Retina (tissue), 1 donor: Measurements from ENCODE around the gene DCBLD1.

Experiments used
- DNase-seq: peaks from one replicate; pipeline ENCODE4 v3.0.0-alpha.2; 2016

DCBLD1 gene

GRCh38 chr6:117473401-117473800, 9.1 kb upstream of the DCBLD1 start:
- no peak for DNase-seq

- peak; percentile 2 for DNase-seq
Observed at GRCh38 chr6:117477988-117478852, 4.3 kb upstream of the DCBLD1 start.

GRCh38 chr6:117478853-117479231, 3.6 kb upstream of the DCBLD1 start:
- DNase-seq: no peak

- no peak for DNase-seq
Observed at GRCh38 chr6:117480651-117481050, 1.8 kb upstream of the DCBLD1 start.

- peak; percentile 20 for DNase-seq
Observed at GRCh38 chr6:117481278-117481925, 1.1 kb upstream of the DCBLD1 start.

- no peak for DNase-seq
Observed at GRCh38 chr6:117481926-117482239, 591 bp upstream of the DCBLD1 start.

GRCh38 chr6:117483004-117483644, 650 bp downstream of the DCBLD1 start:
- peak; percentile 87 for DNase-seq

GRCh38 chr6:117483645-117484016, 1.2 kb downstream of the DCBLD1 start:
- no peak for DNase-seq

GRCh38 chr6:117484052-117484646, 1.7 kb downstream of the DCBLD1 start:
- DNase-seq: no peak

- DNase-seq: no peak
Observed at GRCh38 chr6:117485433-117485832, 3.0 kb downstream of the DCBLD1 start.

- no peak for DNase-seq
Observed at GRCh38 chr6:117487821-117488220, 5.3 kb downstream of the DCBLD1 start.

- no peak for DNase-seq
Observed at GRCh38 chr6:117489003-117489402, 6.5 kb downstream of the DCBLD1 start.

- no peak for DNase-seq
Observed at GRCh38 chr6:117491916-117492315, 9.4 kb downstream of the DCBLD1 start.

- DNase-seq: no peak
Observed at GRCh38 chr6:117493470-117493869, 11.0 kb downstream of the DCBLD1 start.

- DNase-seq: no peak
Observed at GRCh38 chr6:117494283-117494682, 11.8 kb downstream of the DCBLD1 start.

- no peak for DNase-seq
Observed at GRCh38 chr6:117494694-117495318, 12.3 kb downstream of the DCBLD1 start.

GRCh38 chr6:117495425-117495824, 13.0 kb downstream of the DCBLD1 start:
- no peak for DNase-seq

- DNase-seq: no peak
Observed at GRCh38 chr6:117495869-117496268, 13.4 kb downstream of the DCBLD1 start.

GRCh38 chr6:117496383-117496990, 14.0 kb downstream of the DCBLD1 start:
- no peak for DNase-seq

- no peak for DNase-seq
Observed at GRCh38 chr6:117497237-117497636, 14.8 kb downstream of the DCBLD1 start.

- no peak for DNase-seq
Observed at GRCh38 chr6:117498159-117498558, 15.7 kb downstream of the DCBLD1 start.

GRCh38 chr6:117501722-117502121, 19.2 kb downstream of the DCBLD1 start:
- no peak for DNase-seq

GRCh38 chr6:117502580-117502979, 20.1 kb downstream of the DCBLD1 start:
- no peak for DNase-seq
